Activated B cell treated with CpG ODN at 0.5 μM for 24 hours (primary cell): ENCODE data around the gene BIN2. TPM values are rescaled to one million over a fixed set of nuclear protein-coding genes. Genes with fewer than 3 reads are reported as not detected.
A peak's percentile ranks its signal among the peaks of the same experiment; 100 is the strongest.
"Not testable (repeated sequence)": the region's sequence is repeated elsewhere in the genome, so short reads cannot be mapped to it uniquely, and the experiment has no call there.

Experiments
- ATAC-seq: fragments of 200-7000 bp; cut with Tn5 transposase; one replicate; pipeline ENCODE4 v1.10.0; 2021; ENCODE audit warnings: low read depth, mild to moderate bottlenecking, moderate library complexity
- CTCF ChIA-PET: fragments of 350-600 bp; sonication (Branson Sonifier 250); formaldehyde crosslinking; loops from one replicate; lab custom pipeline; 2021; ENCODE audit warnings: antibody characterized with exemption; lab: Charles Lee
- POLR2A ChIA-PET: fragments of 350-600 bp; sonication (Branson Sonifier 250); formaldehyde crosslinking; loops from one replicate; lab custom pipeline; 2021; ENCODE audit warnings: antibody characterized with exemption; lab: Charles Lee
- DNase-seq: peaks from one replicate; pipeline ENCODE4 v3.0.0; 2022
- H3K27ac Mint-ChIP-seq: one replicate; pipeline ENCODE4 v1.8.0; 2020; ENCODE audit warnings: mixed read lengths
- H3K27me3 Mint-ChIP-seq: one replicate; pipeline ENCODE4 v1.8.0; 2021; ENCODE audit warnings: mixed read lengths
- H3K36me3 Mint-ChIP-seq: one replicate; pipeline ENCODE4 v1.8.0; 2021; ENCODE audit warnings: low read depth, mixed read lengths
- H3K4me1 Mint-ChIP-seq: one replicate; pipeline ENCODE4 v1.8.0; 2021; ENCODE audit warnings: mixed read lengths
- H3K4me3 Mint-ChIP-seq: one replicate; pipeline ENCODE4 v1.8.0; 2020; ENCODE audit warnings: mild to moderate bottlenecking, mixed read lengths
- H3K9me3 Mint-ChIP-seq: one replicate; pipeline ENCODE4 v1.8.0; 2020; ENCODE audit warnings: mixed read lengths
- intact Hi-C: fragments of 100-400 bp; cut with micrococcal nuclease; formaldehyde crosslinking; loops from one replicate; pipeline ENCODE4 v1.15.1; 2024
- total RNA-seq: library from RNA; stranded (reverse); gene quantifications from 2 replicates; pipeline ENCODE4 v1.2.3, GENCODE V29; 2022
- TF ChIP-seq, protein P1 (sequence below): fragments of 200-600 bp; IDR thresholded peaks from one replicate; pipeline ENCODE4 v1.8.0; 2022; ENCODE audit warnings: antibody characterized with exemption, mild to moderate bottlenecking

Gene BIN2
- total RNA-seq, 1 donor from 2014 or later: 25.6 TPM

DNA sequence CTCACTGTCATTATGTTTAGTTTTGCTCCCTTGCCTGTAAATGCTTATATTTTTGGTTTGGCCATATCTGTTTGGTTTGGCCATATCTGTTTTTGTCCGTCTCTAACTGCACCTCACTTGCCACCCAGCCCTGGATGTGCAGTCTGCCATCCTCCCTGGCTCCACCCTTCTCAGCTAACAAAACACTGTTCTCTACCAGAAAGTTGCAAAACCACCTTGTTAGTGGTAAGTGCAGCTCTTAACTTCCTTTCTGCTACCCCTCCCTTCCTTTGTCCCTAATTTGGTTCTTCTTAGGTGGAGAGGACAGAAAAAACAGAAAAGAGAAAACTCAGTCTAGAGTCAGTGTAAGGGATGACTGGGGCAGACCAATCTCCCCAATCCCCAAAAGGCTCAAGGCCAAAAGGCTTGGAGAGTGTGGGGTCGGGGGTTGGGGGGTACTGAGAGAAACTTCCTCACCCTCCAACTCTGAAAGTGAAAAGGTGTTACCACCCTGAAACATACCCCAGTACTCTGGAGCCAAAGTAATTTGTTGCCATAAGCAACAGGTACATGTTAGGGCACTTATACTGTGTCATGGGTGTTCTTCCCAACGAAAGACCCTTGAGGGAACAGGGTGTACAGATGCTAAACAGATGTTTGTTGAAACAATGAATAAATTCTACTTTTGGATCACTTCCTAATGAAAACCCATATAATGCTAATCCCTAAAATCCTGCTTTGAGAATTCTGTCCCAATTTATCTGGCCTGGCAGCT lies 5.0 kb downstream of the BIN2 start:
- TF ChIP-seq, protein P1, sequence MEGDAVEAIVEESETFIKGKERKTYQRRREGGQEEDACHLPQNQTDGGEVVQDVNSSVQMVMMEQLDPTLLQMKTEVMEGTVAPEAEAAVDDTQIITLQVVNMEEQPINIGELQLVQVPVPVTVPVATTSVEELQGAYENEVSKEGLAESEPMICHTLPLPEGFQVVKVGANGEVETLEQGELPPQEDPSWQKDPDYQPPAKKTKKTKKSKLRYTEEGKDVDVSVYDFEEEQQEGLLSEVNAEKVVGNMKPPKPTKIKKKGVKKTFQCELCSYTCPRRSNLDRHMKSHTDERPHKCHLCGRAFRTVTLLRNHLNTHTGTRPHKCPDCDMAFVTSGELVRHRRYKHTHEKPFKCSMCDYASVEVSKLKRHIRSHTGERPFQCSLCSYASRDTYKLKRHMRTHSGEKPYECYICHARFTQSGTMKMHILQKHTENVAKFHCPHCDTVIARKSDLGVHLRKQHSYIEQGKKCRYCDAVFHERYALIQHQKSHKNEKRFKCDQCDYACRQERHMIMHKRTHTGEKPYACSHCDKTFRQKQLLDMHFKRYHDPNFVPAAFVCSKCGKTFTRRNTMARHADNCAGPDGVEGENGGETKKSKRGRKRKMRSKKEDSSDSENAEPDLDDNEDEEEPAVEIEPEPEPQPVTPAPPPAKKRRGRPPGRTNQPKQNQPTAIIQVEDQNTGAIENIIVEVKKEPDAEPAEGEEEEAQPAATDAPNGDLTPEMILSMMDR: no peak
- peak overlapping the region; percentile 61 for H3K4me3 Mint-ChIP-seq
- ChIA-PET POLR2A (interaction anchor here (0.6 to 1.5 kb wide), 6 partner anchors 17 to 732 kb away, joined by 3 to 5 read pairs (median 3); partner anchors contain the start of genes GALNT6 and NR4A1), CTCF (interaction anchor here (1.6 to 8.2 kb wide), 2 partner anchors 22 to 27 kb away, joined by 3 to 42 read pairs; no protein-coding TSS in a partner anchor)
- H3K27me3 Mint-ChIP-seq: no peaks in the 10 kb centered on the region
- DNase-seq (no peak), ATAC-seq (peak; percentile 45)
- H3K9me3 Mint-ChIP-seq: no peaks in the 10 kb centered on the region
- peak overlapping the region; percentile 88 for H3K27ac Mint-ChIP-seq
- peaks cover 73% of the 10 kb centered on the region for H3K4me1 Mint-ChIP-seq
- peaks cover 11% of the 10 kb centered on the region for H3K36me3 Mint-ChIP-seq
- intact Hi-C loops: no loop called here

DNA sequence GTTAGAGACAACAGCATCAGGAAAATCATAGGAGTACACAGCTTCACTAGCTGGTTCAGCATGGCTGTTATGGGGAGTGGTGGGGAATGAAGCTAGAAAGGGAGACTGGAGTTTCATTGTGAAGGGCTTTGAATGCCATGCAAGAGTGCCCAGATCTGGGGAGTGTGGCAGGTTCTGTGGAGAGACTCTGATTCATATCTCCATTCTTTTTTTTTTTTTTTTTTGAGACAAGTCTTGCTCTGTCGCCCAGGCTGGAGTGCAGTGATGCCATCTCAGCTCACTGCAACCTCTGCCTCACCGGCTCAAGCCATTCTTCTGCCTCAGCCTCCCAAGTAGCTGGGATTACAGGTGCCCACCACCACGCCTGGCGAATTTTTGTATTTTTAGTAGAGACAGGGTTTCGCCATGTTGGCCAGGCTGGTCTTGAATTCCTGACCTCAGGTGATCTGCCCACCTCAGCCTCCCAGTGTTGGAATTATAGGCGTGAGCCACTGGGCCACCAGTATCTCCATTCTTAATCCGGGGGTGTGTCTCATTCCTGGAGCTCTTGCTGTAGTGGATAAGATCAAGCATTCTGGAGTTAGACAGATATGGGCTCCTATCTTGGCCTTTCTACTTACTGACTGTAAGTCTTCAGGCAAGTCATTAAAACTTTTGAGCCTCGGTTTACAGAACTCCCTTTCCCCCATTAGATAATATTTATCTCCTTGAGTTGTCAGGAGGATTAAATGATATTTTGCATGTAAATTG lies 5.7 kb downstream of the BIN2 start:
- POLR2A ChIA-PET: interaction anchor here (1.0 to 1.2 kb wide), 6 partner anchors 23 to 733 kb away, joined by 3 to 5 read pairs (median 4); partner anchors contain the start of genes DAZAP2, GALNT6 and NR4A1
- H3K27ac Mint-ChIP-seq: peak overlapping the region; percentile 88
- H3K4me3 Mint-ChIP-seq: peak overlapping the region; percentile 61
- CTCF ChIA-PET: interaction anchor here (1.6 to 8.2 kb wide), 2 partner anchors 23 to 26 kb away, joined by 3 to 42 read pairs; no protein-coding TSS in a partner anchor
- H3K27me3 Mint-ChIP-seq, intact Hi-C loops, DNase-seq, H3K9me3 Mint-ChIP-seq: not testable (repeated sequence)
- H3K36me3 Mint-ChIP-seq: peaks cover 11% of the 10 kb centered on the region
- H3K4me1 Mint-ChIP-seq: peaks cover 66% of the 10 kb centered on the region
- ATAC-seq: peak; percentile 51

DNA sequence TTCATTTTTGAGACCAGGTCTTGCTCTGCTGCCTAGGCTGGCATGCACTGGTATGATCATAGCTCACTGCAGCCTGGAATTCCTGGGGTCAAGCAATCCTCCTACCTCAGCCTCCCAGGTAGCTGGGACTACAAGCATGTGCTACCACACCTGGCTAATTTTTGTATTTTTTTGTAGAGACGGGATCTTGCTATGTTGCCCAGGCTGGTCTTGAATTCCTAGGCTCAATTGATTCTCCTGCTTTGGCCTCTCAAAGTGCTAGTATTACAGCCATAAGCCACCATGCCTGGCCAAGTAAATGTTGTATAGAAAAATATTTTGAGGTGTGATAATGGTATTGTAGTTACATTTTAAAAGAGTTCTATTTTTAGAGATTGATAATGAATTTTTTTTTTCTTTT lies 12.6 kb downstream of the BIN2 start:
- DNase-seq (no peak), ATAC-seq (no peak)
- TF ChIP-seq, protein P1: no peak
- intact Hi-C loops: no loop called here
- Mint-ChIP-seq H3K4me3 (no peak overlapping the region), H3K27me3 (no peaks in the 10 kb centered on the region), H3K36me3 (peaks cover 45% of the 10 kb centered on the region), H3K9me3 (no peaks in the 10 kb centered on the region), H3K27ac (no peak overlapping the region), H3K4me1 (peaks cover 13% of the 10 kb centered on the region)
- POLR2A ChIA-PET: no interaction called here
- CTCF ChIA-PET: interaction anchor here (1.3 kb wide), 1 partner anchor 29 kb away, joined by 3 read pairs; no protein-coding TSS in a partner anchor

DNA sequence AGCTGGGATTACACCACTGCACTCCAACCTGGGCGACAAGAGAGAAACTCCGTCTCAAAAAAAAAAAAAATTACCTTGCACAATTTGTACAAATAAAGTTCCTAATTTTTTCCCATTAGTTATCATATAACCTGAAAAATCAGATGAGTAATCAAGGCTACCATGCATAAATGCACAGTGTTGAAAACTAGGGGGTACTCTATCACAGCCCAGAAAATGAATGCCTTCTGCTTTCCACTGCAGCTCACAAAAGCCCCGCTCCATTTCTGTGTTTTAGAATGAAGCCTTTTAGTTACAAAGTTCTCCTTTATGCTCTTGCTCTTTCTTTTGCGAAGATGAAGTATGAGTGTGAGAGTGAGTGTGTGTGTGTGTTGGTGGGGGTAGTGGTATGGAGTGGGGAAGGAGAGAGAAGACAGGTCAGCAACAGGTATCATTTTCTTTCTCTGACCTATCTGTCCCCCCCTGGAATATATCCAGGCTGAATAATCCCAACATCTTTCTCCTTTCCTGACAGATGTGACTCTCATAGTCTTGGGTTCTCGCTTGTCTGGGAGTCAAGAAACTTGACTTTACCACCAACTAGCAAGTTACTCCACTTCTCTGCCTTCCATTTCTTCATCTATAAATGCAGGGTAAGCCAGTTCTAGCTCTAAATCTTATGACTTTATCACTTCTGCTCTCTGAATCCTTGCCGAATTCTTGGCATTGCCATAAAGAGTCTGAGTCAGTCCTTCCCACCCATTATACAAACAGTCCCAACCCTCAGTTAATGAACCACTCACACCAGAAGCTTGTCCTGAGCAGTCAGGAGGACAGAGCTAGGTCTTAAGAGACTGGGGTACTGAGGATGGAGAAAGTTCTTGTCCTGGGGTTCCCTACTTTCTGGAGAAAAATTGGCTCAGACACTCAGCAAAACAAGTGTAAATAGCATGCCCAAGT lies 16.1 kb downstream of the BIN2 start:
- Mint-ChIP-seq H3K27ac (peak overlapping the region; percentile 18), H3K9me3 (no peaks in the 10 kb centered on the region), H3K4me3 (no peak overlapping the region), H3K36me3 (peaks cover 59% of the 10 kb centered on the region), H3K4me1 (peaks cover 10% of the 10 kb centered on the region), H3K27me3 (no peaks in the 10 kb centered on the region)
- intact Hi-C loops: loop anchor here (1.0 kb wide), 1 partner anchor 33 kb away; no protein-coding TSS in a partner anchor
- ATAC-seq (no peak), DNase-seq (no peak)
- POLR2A ChIA-PET: interaction anchor here (0.7 to 1.2 kb wide), 2 partner anchors 13 to 17 kb away, joined by 3 to 5 read pairs; no protein-coding TSS in a partner anchor
- TF ChIP-seq, protein P1: no peak
- CTCF ChIA-PET: interaction anchor here (3.7 kb wide), 1 partner anchor 33 kb away, joined by 18 read pairs; no protein-coding TSS in a partner anchor

DNA sequence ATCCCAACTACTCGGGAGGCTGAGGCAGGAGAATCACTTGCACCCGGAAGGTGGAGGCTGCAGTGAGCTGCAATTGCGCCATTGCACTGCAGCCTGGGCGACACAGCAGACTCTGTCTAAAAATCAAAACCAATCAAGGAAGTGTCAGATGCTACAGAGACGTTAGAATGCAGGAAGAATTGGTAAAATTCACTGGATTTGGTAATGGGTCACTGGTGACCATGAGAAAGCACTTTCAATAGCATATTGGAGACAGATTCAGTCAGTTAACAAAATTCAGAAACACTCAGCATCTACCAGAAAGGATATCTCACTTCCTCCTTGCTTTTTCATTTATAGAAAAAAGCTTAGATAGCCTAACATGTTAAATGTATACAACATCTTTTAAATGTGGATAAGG lies 17.5 kb downstream of the BIN2 start:
- H3K27ac Mint-ChIP-seq: no peak overlapping the region
- ATAC-seq: no peak
- TF ChIP-seq, protein P1: no peak
- POLR2A ChIA-PET: no interaction called here
- H3K36me3 Mint-ChIP-seq: peaks cover 62% of the 10 kb centered on the region
- no peak for DNase-seq
- no peak overlapping the region for H3K4me3 Mint-ChIP-seq
- no peaks in the 10 kb centered on the region for H3K9me3 Mint-ChIP-seq
- CTCF ChIA-PET: interaction anchor here (3.7 kb wide), 1 partner anchor 34 kb away, joined by 18 read pairs; no protein-coding TSS in a partner anchor
- intact Hi-C loops: no loop called here
- peaks cover 8% of the 10 kb centered on the region for H3K4me1 Mint-ChIP-seq
- H3K27me3 Mint-ChIP-seq: no peaks in the 10 kb centered on the region

DNA sequence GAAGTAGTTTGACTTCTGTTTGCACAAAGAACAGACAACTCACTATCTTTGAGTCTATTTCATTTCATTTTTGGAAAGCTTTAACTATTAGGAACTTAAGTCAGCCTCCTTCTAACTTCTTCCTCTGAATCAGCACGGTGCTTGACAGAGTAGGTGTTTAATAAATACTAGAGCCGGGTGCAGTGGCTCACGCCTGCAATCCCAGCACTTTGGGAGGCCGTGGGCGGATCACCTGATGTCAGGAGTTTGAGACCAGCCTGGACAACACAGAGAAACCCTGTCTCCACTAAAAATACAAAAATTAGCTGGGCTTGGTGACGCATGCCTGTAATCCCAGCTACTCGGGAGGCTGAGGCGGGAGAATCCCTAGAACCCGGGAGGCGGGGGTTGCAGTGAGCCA lies 23.2 kb downstream of the BIN2 start:
- H3K4me3 Mint-ChIP-seq, CTCF ChIA-PET, H3K27me3 Mint-ChIP-seq, H3K27ac Mint-ChIP-seq, DNase-seq, H3K9me3 Mint-ChIP-seq, H3K4me1 Mint-ChIP-seq, ATAC-seq, intact Hi-C loops: not testable (repeated sequence)
- peaks cover 69% of the 10 kb centered on the region for H3K36me3 Mint-ChIP-seq
- POLR2A ChIA-PET: interaction anchor here (0.6 kb wide), 1 partner anchor 62 kb away, joined by 4 read pairs; no protein-coding TSS in a partner anchor
